OCI-LY3 (cell line): ENCODE data around the gene SAPCD1.
"Not testable (repeated sequence)": the region's sequence is repeated elsewhere in the genome, so short reads cannot be mapped to it uniquely, and the experiment has no call there.

Source experiments
- H2AFZ ChIP-seq: fragments of 200-600, 300-600 bp; shearing (Covaris generic); 2 replicates; pipeline ENCODE4 v1.6.0; 2014; ENCODE audit warnings: antibody characterized with exemption, low read depth, low read length
- H3K27ac ChIP-seq: fragments of 200-600, 300-600 bp; sonication (generic); 2 replicates; pipeline ENCODE4 v1.5.1; 2014; ENCODE audit warnings: mild to moderate bottlenecking, low read length, moderate library complexity, mixed read lengths
- H3K27me3 ChIP-seq: fragments of 200-600, 300-600 bp; sonication (generic); 2 replicates; pipeline ENCODE4 v1.6.1; 2014; ENCODE audit warnings: low read depth, low read length, mixed read lengths
- H3K36me3 ChIP-seq: fragments of 200-600, 300-600 bp; sonication (generic); replicated peaks from 2 replicates; pipeline ENCODE3; 2014; ENCODE audit warnings: low read depth, low read length, mixed read lengths
- H3K4me1 ChIP-seq: fragments of 300-600, 200-600 bp; sonication (generic); 2 replicates; pipeline ENCODE4 v1.6.1; 2014; ENCODE audit warnings: low read length, mixed read lengths
- H3K4me2 ChIP-seq: fragments of 200-600, 300-600 bp; sonication (generic); 2 replicates; pipeline ENCODE4 v1.6.1; 2014; ENCODE audit warnings: low read length, mixed read lengths
- H3K4me3 ChIP-seq: fragments of 300-600, 200-600 bp; sonication (generic); 2 replicates; pipeline ENCODE4 v1.5.1; 2014; ENCODE audit warnings: antibody characterized with exemption, mild to moderate bottlenecking, low read length, moderate library complexity
- H3K79me2 ChIP-seq: fragments of 300-600, 200-600 bp; shearing (Covaris generic); 2 replicates; pipeline ENCODE4 v1.6.1; 2014; ENCODE audit warnings: mild to moderate bottlenecking, low read length, mixed read lengths
- H3K9ac ChIP-seq: fragments of 300-600, 200-600 bp; shearing (Covaris generic); 2 replicates; pipeline ENCODE4 v1.6.0; 2014; ENCODE audit warnings: mild to moderate bottlenecking, low read length, moderate library complexity
- H3K9me3 ChIP-seq: fragments of 200-600, 300-600 bp; shearing (Covaris generic); 2 replicates; pipeline ENCODE4 v1.6.1; 2014; ENCODE audit warnings: low read length, mixed read lengths; ENCODE audit not compliant: insufficient read depth
- H4K20me1 ChIP-seq: fragments of 200-600, 300-600 bp; sonication (generic); 2 replicates; pipeline ENCODE4 v1.6.1; 2016; ENCODE audit warnings: low read length, mixed read lengths; ENCODE audit not compliant: insufficient read depth
- CTCF ChIP-seq: fragments of 200-600, 300-600 bp; sonication (generic); IDR thresholded peaks from 2 replicates; pipeline ENCODE4 v1.5.1; 2014; ENCODE audit warnings: antibody characterized with exemption, low read length, low read depth
- EZH2phosphoT487 ChIP-seq: fragments of 200-600 bp; shearing (Covaris generic); IDR thresholded peaks from 2 replicates; pipeline ENCODE4 v1.6.1; 2018; ENCODE audit warnings: antibody characterized with exemption, mixed run types, low read depth

SAPCD1 gene

GRCh38 chr6:31792761-31793171, 30.3 kb downstream of the SAPCD1 start:
- Histone ChIP-seq H3K36me3 (peaks cover 5% of the 10 kb centered on the region), H3K9me3 (no peaks in the 10 kb centered on the region), H3K27me3 (no peaks in the 10 kb centered on the region), H3K4me1 (peaks cover 25% of the 10 kb centered on the region), H3K79me2 (peaks cover 34% of the 10 kb centered on the region), H4K20me1 (no peaks in the 10 kb centered on the region), H3K27ac (no peak overlapping the region), H3K9ac (no peak overlapping the region), H3K4me3 (no peak overlapping the region), H2AFZ (no peak overlapping the region), H3K4me2 (no peak overlapping the region)
- no peak for TF ChIP-seq EZH2phosphoT487
- no peak for TF ChIP-seq CTCF

GRCh38 chr6:31793927-31794245, 31.4 kb downstream of the SAPCD1 start:
- H2AFZ ChIP-seq, H4K20me1 ChIP-seq, H3K36me3 ChIP-seq, H3K9me3 ChIP-seq, H3K27me3 ChIP-seq: not testable (repeated sequence)
- Histone ChIP-seq H3K4me3 (peak overlapping the region; percentile 100), H3K9ac (peak overlapping the region; percentile 90), H3K79me2 (peaks cover 34% of the 10 kb centered on the region), H3K4me2 (peak overlapping the region; percentile 87), H3K27ac (peak overlapping the region; percentile 72), H3K4me1 (peaks cover 23% of the 10 kb centered on the region)

- H3K4me3 ChIP-seq = peak overlapping the region; percentile 100
- no peaks in the 10 kb centered on the region for H4K20me1 ChIP-seq
- H3K4me2 ChIP-seq = peak overlapping the region; percentile 87
- H3K79me2 ChIP-seq = peaks cover 34% of the 10 kb centered on the region
- H3K27me3 ChIP-seq = no peaks in the 10 kb centered on the region
- H3K9ac ChIP-seq = peak overlapping the region; percentile 90
- H3K36me3 ChIP-seq = peaks cover 5% of the 10 kb centered on the region
- H3K9me3 ChIP-seq = no peaks in the 10 kb centered on the region
- peak overlapping the region; percentile 72 for H3K27ac ChIP-seq
- no peak for TF ChIP-seq EZH2phosphoT487
- no peak for TF ChIP-seq CTCF
- peaks cover 18% of the 10 kb centered on the region for H3K4me1 ChIP-seq
- H2AFZ ChIP-seq = no peak overlapping the region
Observed at GRCh38 chr6:31794294-31794865, 31.9 kb downstream of the SAPCD1 start.

- Histone ChIP-seq H4K20me1 (no peaks in the 10 kb centered on the region), H3K27me3 (no peaks in the 10 kb centered on the region), H3K36me3 (peaks cover 4% of the 10 kb centered on the region), H3K9me3 (no peaks in the 10 kb centered on the region), H3K9ac (peak overlapping the region; percentile 90), H3K4me1 (peaks cover 12% of the 10 kb centered on the region; the same call in 1 of the 2 replicates), H3K79me2 (peaks cover 34% of the 10 kb centered on the region), H3K27ac (peak overlapping the region; percentile 72), H2AFZ (no peak overlapping the region), H3K4me2 (peak overlapping the region; percentile 87), H3K4me3 (peak overlapping the region; percentile 100)
- no peak for TF ChIP-seq EZH2phosphoT487
- TF ChIP-seq CTCF = no peak
Observed at GRCh38 chr6:31794866-31795615, 32.6 kb downstream of the SAPCD1 start.
